GM20000 (cell line): ENCODE results near the gene GRID1.

Experiments used
- DNase-seq: peaks from one replicate; pipeline ENCODE4 v3.0.0; 2012; ENCODE audit warnings: low spot score
- TF ChIP-seq, protein P1 (sequence below): IDR thresholded peaks from 2 replicates; pipeline ENCODE4 v1.5.1; 2012; ENCODE audit warnings: mild to moderate bottlenecking, control low read depth; ENCODE audit errors: extremely low read depth, missing control alignments

The GRID1 gene

DNA sequence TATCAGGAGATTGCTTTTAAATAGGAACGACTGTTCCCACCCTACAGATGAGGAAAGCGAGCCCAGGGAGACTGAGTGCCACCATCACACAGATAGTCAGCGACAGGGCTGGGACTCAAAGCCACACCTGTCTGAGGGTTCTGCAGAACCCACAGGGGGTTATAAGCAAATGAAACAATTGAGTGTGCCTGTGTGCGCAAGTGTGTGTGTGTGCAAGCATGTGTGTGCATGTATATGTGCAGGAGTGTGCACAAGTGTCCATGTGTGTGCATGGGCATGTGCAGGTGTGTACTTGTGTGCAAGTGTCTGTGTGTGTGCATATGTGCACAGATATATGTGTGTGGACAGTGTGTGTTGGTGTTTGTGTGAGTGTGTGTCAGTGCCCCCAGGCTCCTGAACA, 280.2 kb downstream of the GRID1 start:
- DNase-seq = no peak

DNA sequence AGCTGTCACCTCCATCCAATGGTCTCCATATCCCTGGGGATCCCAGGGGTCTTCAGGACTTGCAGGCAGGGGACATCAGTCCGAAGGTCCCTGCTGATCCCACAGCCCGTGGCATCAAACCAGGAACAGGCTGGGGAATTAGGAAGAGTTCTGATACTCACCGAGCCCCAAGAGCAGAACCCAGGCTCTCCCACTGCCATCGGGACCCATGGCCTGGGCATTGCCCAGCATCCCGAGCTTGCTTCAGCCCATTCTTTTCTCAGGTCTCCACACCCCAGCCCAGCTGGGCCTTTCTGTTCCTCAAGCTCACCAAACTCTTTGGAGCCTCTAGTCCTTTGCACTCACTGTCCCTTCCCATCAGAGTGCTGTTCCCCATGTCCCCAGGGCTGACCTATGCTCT, 280.9 kb downstream of the GRID1 start:
- DNase-seq = no peak
- TF ChIP-seq, protein P1, sequence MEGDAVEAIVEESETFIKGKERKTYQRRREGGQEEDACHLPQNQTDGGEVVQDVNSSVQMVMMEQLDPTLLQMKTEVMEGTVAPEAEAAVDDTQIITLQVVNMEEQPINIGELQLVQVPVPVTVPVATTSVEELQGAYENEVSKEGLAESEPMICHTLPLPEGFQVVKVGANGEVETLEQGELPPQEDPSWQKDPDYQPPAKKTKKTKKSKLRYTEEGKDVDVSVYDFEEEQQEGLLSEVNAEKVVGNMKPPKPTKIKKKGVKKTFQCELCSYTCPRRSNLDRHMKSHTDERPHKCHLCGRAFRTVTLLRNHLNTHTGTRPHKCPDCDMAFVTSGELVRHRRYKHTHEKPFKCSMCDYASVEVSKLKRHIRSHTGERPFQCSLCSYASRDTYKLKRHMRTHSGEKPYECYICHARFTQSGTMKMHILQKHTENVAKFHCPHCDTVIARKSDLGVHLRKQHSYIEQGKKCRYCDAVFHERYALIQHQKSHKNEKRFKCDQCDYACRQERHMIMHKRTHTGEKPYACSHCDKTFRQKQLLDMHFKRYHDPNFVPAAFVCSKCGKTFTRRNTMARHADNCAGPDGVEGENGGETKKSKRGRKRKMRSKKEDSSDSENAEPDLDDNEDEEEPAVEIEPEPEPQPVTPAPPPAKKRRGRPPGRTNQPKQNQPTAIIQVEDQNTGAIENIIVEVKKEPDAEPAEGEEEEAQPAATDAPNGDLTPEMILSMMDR = no peak

More for the DNA sequence above, 280.2 kb downstream of the GRID1 start:
- TF ChIP-seq, protein P1 = no peak

DNA sequence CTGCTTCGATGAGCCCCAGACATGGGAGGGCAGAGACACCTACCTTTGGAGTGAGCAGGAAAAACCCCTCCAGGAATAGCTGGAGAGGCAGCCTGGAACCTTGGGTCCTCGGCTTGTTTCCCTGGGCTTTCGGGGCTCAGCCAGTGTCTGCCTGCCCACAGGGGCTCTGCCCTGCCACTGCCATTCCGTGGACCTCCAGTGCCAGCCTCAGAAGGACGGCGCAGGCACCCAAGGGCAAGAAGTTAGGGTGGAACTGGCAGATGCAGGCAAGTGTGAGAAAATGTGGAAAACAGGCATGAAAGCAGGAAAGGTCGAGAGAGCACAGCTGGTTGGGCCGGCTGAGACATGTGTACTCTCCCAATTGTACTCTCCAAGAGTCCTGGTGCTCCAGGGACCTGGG, 281.5 kb downstream of the GRID1 start:
- TF ChIP-seq, protein P1 = no peak
- DNase-seq = no peak

DNA sequence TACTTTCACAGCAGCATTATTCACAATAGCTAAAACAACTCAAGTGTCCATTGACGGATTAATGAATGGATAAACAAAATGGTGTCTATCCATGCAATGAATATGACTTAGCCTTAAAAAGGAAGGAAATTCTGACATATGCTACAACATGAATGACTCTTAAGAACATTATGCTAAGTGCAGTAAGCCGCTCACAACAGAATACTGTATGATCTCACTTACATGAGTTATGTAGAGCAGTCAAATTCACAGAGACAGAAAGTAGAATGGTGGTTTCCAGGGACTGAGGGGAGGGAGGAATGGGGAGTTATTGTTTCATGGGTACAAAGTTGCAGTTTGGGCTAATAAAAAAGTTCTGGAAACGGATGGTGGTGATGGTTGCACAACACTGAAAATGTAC, 282.0 kb downstream of the GRID1 start:
- TF ChIP-seq, protein P1 = no peak
- no peak for DNase-seq

DNA sequence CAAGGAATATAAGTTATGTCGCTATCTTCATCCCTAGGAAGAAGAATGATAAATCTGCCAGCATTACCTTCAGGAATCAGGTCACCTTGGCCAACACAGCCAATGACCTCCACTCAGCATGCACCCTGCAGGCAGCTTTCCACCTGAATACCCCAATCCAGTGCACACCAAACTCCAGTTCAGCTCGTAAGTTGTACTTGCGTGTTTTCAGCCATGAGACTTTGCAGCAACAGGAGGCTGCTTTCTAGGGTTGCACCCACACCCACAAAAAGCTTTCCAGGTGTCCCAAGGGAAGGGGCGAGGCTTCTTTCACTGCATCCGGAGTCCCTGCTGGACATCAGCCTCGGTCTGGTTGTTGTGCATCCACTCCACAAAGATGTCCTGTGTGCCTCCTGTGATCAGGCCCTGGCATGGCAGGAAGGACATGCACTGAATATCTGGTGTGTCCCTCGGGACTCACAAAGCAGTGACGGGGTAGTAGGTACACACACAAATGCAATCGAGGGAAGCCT, 282.9 kb downstream of the GRID1 start:
- DNase-seq = no peak
- TF ChIP-seq, protein P1 = no peak

DNA sequence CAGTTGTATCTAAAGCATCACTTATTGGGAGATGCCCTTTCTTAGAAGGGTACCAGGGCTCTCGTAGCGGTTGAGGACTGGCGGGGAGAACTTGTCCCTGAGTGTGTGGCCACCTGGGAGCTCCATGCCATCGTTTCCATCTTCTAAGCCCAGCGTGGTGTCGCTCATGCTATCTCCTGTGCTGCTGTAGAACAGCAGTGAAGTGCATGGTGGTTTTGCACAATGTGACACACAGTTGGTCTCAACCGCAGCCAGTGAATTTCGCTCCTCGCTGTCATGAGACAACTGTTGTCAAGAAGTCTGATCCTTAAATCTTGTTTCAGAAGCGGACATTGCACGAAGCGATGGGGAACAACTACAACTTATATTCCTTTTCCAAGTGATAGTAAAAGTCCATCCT, 283.4 kb downstream of the GRID1 start:
- TF ChIP-seq, protein P1 = no peak
- no peak for DNase-seq

DNA sequence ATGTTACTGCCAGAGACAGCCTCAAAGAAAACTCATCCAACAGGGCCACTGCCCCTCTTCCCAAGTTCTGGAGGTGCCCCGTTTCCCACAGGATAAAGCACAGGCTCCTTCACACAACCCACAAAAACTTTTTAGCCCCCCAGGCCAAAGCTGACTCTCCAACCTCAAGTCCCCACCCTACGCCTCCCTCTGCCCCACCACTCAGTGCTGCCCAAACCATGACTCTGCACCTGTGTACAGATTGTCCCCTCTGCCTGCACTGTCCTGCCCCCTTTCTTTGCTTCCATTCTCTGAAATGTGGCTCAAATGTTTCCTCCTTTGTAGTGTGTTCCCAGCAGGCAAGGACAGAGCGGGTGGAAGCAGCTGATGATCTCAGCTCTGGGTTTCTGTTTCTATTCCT, 284.0 kb downstream of the GRID1 start:
- no peak for DNase-seq
- TF ChIP-seq, protein P1 = no peak
